Measurements from ENCODE around the gene SNAI3.

The SNAI3 gene

DNA sequence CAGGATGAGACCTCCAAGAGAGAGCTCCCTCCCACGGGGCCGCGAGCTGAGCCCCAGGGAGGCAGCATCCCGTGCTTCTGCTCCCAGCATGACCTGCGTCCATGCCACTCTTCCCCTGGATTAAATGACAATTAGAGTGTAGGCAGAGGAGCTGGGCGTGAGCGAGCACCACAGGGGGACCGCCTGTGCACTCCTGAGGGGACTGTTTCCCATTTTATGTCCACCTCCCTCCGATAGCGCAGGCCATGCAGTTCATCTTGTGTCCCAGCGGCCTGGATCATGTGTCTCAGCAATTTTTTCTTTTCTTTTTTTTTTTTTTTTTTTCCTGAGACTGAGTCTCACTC lies 53.7 kb downstream of the SNAI3 start:
- Histone ChIP-seq H3K36me3 (ENCODE audit: insufficient read depth) (no peaks in the 10 kb centered on the region), H3K4me2 (no peak overlapping the region), H3K9ac (no peak overlapping the region), H3K4me1 (ENCODE audit: low read depth, poor library complexity, severe bottlenecking) (peaks cover 22% of the 10 kb centered on the region), H3K27me3 (ENCODE audit: insufficient read depth, low read depth) (peaks cover 22% of the 10 kb centered on the region; the same call in 1 of the 2 replicates), H3K27ac (no peak overlapping the region), H3K79me2 (ENCODE audit: insufficient read depth, low read depth) (no peaks in the 10 kb centered on the region), H3K4me3 (IDR thresholded peaks at IDR 0.05; ENCODE audit: insufficient read depth, low read depth, low read length) (no peak overlapping the region), H2AFZ (ENCODE audit: low read depth) (no peak overlapping the region), H4K20me1 (ENCODE audit: insufficient read depth) (no peaks in the 10 kb centered on the region)
- TF ChIP-seq, protein P1, sequence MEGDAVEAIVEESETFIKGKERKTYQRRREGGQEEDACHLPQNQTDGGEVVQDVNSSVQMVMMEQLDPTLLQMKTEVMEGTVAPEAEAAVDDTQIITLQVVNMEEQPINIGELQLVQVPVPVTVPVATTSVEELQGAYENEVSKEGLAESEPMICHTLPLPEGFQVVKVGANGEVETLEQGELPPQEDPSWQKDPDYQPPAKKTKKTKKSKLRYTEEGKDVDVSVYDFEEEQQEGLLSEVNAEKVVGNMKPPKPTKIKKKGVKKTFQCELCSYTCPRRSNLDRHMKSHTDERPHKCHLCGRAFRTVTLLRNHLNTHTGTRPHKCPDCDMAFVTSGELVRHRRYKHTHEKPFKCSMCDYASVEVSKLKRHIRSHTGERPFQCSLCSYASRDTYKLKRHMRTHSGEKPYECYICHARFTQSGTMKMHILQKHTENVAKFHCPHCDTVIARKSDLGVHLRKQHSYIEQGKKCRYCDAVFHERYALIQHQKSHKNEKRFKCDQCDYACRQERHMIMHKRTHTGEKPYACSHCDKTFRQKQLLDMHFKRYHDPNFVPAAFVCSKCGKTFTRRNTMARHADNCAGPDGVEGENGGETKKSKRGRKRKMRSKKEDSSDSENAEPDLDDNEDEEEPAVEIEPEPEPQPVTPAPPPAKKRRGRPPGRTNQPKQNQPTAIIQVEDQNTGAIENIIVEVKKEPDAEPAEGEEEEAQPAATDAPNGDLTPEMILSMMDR (conservative IDR thresholded peaks at IDR 0.05; ENCODE audit: low read depth, low read length), result no peak

DNA sequence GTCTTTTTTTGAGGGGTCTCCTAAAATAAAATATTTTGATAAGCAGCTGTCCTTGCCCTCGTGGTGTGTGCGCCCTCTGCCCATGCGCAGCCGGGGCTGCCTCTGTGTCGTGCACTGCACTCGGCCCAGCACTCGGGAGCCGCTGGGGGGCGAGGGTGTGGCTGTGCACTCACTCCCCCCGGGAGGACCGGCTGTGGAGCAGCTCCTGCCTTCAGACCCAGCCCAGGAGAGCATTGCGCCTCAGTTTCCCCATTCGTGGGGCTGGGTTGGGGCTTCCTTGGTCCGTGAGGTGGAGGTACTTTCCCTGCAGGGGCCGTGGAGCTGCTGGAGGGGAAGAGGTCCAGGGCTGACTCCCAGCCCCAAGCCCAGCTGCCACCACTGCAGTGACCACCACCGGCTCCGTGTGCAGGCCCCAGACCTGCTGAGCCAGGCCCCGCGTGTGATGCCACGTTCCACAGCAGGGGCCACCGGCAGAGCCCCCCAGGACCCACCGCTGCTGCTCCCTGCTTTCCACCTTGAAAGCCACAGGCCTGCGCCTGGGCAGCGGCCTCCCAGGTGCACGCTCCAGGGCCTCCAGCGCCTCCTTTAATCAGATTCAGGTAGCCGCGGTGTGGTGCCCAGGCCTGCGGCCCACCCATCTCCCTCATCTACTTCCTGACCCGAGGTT lies 54.3 kb downstream of the SNAI3 start:
- TF ChIP-seq, protein P1 (conservative IDR thresholded peaks at IDR 0.05; ENCODE audit: low read depth, low read length), result no peak
- Histone ChIP-seq H3K4me3 (IDR thresholded peaks at IDR 0.05; ENCODE audit: insufficient read depth, low read depth, low read length) (no peak overlapping the region), H3K36me3 (ENCODE audit: insufficient read depth) (no peaks in the 10 kb centered on the region), H3K27me3 (ENCODE audit: insufficient read depth, low read depth) (peaks cover 19% of the 10 kb centered on the region; the same call in 1 of the 2 replicates), H3K9ac (no peak overlapping the region), H3K4me1 (ENCODE audit: low read depth, poor library complexity, severe bottlenecking) (peaks cover 22% of the 10 kb centered on the region), H3K79me2 (ENCODE audit: insufficient read depth, low read depth) (no peaks in the 10 kb centered on the region), H4K20me1 (ENCODE audit: insufficient read depth) (no peaks in the 10 kb centered on the region), H3K27ac (no peak overlapping the region), H2AFZ (ENCODE audit: low read depth) (no peak overlapping the region), H3K4me2 (no peak overlapping the region)

DNA sequence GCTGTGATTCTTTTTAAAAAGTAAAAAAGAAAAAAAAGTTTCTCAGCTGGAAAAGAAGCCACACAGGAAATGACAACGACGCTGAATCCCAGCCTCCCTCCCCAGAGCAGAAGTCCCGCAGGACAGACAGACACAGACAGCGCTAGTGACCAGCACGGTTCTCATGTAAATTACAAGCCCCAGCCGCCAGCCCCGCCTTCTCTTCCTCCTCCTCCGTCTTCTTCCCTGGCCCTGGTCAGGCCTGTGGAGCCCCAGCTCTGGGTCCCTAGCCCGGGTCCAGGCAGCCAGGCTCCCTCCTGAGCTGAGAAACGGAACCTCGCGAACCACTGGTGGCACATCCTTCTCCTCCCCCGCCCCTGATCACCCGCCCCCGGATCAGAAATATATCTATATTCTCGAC lies 54.9 kb downstream of the SNAI3 start:
- Histone ChIP-seq H3K4me3 (IDR thresholded peaks at IDR 0.05; ENCODE audit: insufficient read depth, low read depth, low read length) (no peak overlapping the region), H3K79me2 (ENCODE audit: insufficient read depth, low read depth) (no peaks in the 10 kb centered on the region), H3K4me2 (no peak overlapping the region), H4K20me1 (ENCODE audit: insufficient read depth) (no peaks in the 10 kb centered on the region), H3K27me3 (ENCODE audit: insufficient read depth, low read depth) (peaks cover 16% of the 10 kb centered on the region; the same call in 1 of the 2 replicates), H3K4me1 (ENCODE audit: low read depth, poor library complexity, severe bottlenecking) (peaks cover 22% of the 10 kb centered on the region), H2AFZ (ENCODE audit: low read depth) (no peak overlapping the region), H3K36me3 (ENCODE audit: insufficient read depth) (no peaks in the 10 kb centered on the region), H3K27ac (no peak overlapping the region), H3K9ac (no peak overlapping the region)
- TF ChIP-seq, protein P1 (conservative IDR thresholded peaks at IDR 0.05; ENCODE audit: low read depth, low read length), result no peak

DNA sequence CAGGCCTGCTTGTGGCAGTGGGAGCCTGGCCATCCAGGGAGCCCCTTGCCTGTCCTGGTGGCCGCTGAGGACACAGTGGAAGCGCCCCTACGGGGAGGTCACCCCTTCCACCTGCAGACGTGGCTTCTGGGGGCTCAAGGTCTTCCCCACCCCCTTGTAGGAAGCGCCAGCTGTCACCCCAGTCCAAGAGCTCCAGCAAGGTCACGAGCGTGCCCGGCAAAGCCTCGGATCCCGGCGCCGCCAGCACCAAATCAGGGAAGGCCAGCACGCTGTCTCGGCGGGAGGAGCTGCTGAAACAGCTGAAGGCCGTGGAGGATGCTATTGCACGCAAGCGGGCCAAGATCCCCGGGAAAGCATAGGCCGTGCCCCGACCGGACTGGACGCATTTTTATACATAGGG lies 55.4 kb downstream of the SNAI3 start:
- Histone ChIP-seq H3K36me3 (ENCODE audit: insufficient read depth) (no peaks in the 10 kb centered on the region), H3K79me2 (ENCODE audit: insufficient read depth, low read depth) (no peaks in the 10 kb centered on the region), H3K4me2 (no peak overlapping the region), H3K4me3 (IDR thresholded peaks at IDR 0.05; ENCODE audit: insufficient read depth, low read depth, low read length) (no peak overlapping the region), H4K20me1 (ENCODE audit: insufficient read depth) (no peaks in the 10 kb centered on the region), H3K9ac (no peak overlapping the region), H3K27me3 (ENCODE audit: insufficient read depth, low read depth) (peaks cover 12% of the 10 kb centered on the region; the same call in 1 of the 2 replicates), H2AFZ (ENCODE audit: low read depth) (no peak overlapping the region), H3K4me1 (ENCODE audit: low read depth, poor library complexity, severe bottlenecking) (peaks cover 22% of the 10 kb centered on the region), H3K27ac (no peak overlapping the region)
- TF ChIP-seq, protein P1 (conservative IDR thresholded peaks at IDR 0.05; ENCODE audit: low read depth, low read length), result no peak

Measured in KMS-11 (cell line).